Fibroblast of gingiva (primary cell): ENCODE measurements around the gene NR2F2.

Source experiments
- DNase-seq: peaks from one replicate; pipeline ENCODE4 v3.0.0-alpha.2; 2011; ENCODE audit warnings: low read depth

Gene NR2F2

DNA sequence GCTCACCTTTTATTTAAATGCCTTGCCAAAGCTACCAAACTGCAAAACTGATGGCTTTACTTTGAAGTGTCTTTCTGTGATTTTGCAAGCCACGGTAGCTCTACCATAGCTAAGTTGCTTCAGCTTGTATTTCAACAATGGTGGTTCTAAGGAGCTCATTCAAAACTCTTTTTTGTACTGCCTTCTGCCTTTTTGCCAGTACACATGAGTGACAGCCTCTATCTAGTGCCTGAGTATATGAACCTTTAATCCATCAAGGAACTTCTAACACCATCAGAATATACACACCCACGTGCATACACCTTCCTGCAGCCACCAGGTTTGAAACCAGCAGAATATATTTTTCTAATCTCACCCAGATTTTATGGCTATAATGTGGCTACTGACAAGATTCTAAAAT, 10.4 kb upstream of the NR2F2 start:
- DNase-seq = no peak

- DNase-seq = no peak
These were observed 9.5 kb upstream of the NR2F2 start for GRCh38 chr15:96320703-96321638.

DNA sequence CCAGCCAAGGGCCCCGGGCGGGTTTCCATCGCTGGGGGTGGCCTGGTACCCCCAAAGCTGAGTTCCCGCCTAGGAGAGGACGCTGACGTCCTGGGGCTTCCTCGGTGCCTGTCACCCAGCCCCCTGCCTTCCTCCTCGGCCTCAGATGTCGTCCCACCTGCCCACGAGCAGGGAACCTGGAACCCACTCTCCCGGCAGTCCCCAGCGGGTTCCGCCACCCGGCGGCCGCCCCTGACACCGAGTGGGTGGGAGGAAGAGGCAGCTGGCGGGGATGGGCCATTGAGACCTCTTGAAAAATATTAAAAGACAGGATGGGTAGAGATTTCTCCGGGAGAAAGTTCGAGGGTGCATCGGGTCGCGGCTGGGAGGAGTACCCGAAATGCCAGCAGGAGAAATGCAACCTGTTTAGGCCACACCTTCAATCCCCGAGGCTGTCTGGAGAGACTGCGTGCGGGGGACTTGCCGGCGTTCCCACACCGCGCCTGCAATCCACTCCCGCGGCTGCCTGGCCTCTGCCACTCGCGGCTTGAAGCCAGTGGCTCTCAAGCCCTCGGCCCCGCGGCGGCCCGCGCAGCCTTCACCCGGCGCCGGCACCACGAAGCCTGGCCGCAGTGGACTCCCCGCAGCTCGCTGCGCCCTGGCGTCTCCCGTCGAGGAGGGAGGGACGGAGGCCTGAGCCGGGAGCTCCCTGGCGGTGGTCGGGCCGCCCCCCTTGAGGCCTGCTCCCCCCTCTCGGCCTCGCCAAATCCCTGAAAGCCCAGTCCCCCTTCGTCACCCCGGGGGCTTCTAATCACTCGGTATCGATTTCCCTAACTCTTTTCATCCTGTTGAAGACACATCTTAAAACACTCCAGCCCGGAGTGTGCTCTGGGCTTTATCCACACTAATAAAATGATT, 8.6 kb upstream of the NR2F2 start:
- DNase-seq = peak; percentile 52

- no peak for DNase-seq
These were observed 7.8 kb upstream of the NR2F2 start for GRCh38 chr15:96322536-96323318.

GRCh38 chr15:96323319-96324145, 7.0 kb upstream of the NR2F2 start:
- no peak for DNase-seq

GRCh38 chr15:96324192-96324895, 6.2 kb upstream of the NR2F2 start:
- peak; percentile 43 for DNase-seq

- no peak for DNase-seq
These were observed 5.5 kb upstream of the NR2F2 start for GRCh38 chr15:96324940-96325540.

DNA sequence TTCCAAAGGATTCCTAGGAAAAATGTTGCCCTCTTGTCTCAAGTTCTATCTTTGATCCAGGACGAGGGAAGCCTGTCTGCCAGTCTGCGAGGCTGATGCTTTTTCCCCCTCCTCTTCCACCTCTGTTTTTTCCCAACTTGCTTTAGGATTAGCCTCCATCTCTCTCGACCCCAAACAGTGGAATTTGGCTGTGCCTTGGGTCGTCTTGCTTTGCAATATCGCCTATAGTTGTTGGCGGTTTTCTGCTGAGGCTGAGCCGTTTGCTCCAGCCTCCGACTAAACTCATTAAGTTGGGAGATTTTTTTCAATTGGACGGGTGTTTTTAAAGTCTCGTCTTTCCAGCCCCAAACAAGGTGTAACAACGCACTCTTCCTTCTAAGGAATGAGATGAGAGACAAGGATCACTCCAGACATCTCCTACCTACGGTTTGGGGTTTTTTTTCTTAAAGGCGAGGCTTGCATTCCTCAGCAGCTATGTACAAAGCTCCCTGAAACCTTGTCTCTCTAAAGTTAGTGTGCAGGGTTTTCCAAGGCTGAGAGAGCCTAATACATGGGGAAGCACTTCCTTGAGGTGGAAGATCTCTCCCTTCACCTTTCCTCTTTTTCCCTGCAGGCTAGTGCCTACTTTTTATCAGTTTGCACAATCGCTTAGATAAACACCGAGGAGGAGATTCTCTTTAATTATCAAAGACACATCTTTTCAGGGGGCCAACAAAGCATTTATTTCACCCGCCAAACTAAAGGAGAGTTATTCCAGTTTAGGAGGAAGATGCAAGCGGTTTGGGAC, 4.8 kb upstream of the NR2F2 start:
- DNase-seq = no peak

GRCh38 chr15:96326328-96327154, 4.0 kb upstream of the NR2F2 start:
- DNase-seq = peak; percentile 77

- peak; percentile 89 for DNase-seq
These were observed 3.3 kb upstream of the NR2F2 start for GRCh38 chr15:96327155-96327741.

DNA sequence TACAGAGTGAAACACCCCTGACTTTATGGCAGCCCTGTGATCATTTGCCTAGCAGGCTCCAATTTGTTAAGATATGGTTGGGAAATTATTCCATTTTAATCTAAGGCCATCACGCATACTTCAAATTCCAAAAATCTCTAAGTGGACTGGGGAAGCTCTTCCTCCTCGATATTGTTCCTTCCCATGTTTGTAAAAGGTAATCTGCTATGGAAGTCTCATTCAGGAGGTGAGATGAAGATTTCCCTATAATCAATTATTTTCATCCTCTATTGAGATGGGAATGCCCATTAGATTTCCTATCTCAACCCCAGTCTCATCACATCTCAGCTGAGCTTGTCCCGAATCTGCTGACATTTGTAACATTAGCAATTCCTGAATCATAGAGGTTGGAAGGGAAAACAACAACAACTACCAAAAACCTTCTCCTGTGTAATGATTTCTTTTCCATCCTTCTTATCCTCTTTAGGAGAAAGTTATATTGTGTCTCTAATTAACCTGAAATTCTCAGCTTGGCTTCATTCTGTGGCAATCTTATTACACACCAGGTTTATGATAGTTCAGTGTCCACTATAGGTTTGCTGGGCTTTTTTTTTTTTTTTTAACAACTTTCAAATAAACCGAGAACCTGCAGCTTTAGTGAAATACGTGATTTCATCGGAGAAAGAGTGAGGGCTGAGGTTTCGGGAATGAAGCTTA, 2.2 kb upstream of the NR2F2 start:
- no peak for DNase-seq

GRCh38 chr15:96328877-96329195, 1.7 kb upstream of the NR2F2 start:
- DNase-seq = no peak

GRCh38 chr15:96329403-96329981, 1.0 kb upstream of the NR2F2 start:
- no peak for DNase-seq

GRCh38 chr15:96330064-96330449, 443 bp upstream of the NR2F2 start:
- peak; percentile 89 for DNase-seq

DNA sequence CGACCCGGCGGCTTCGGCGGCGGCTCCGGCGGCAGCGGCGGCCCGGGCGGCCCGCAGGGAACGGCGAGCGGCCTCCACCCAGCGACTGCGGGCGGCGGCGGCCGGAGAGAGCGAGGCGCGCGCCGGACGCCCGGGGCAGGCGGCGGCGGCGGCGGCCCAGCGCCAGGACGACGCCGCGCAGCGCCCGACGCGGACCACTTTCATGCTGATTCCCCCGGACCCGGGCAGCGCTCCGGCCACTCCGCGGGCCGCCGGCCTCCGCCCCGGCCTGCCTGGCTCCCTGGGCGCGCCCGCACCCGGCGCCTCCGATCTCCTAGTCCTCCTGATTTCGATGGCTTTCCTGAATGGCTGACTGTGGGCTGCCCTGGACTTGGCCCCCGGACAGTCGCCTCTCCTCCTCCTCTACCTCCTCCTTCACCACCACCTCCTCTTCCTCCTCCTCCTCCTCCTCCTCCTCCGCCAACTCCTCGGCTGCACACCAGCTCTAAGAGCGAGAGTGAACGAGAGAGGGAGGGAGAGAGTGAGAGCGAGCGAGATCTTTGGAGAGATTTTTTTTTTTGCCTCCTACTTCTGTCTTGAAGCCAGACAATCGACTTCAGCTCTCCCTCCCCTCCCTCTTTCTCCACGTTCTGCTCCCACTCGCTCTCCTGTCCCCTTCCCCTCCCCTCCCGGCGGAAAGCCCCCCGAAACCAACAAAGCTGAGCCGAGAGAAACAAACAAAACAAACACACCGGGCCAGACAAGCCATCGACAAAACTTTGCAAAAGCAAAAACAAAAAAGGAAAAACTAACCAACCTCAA, 844 bp downstream of the NR2F2 start:
- peak; percentile 74 for DNase-seq

- DNase-seq = no peak
These were observed 1.6 kb downstream of the NR2F2 start for GRCh38 chr15:96331945-96332636.
